Fibroblast of the aortic adventitia (primary cell): ENCODE data around the gene NXPE3. TPM values are rescaled to one million over a fixed set of nuclear protein-coding genes. Genes with fewer than 3 reads are reported as not detected.

Experiments used
- DNase-seq: peaks from one replicate; pipeline ENCODE4 v3.0.0-alpha.2; 2010; ENCODE audit warnings: low read depth
- H3K4me3 ChIP-seq: 2 replicates; pipeline ENCODE4 v1.5.1; 2011; ENCODE audit warnings: low read depth, mild to moderate bottlenecking, control low read depth, low read length, moderate library complexity
- CTCF ChIP-seq: IDR thresholded peaks from 2 replicates; pipeline ENCODE4 v1.5.1; 2011; ENCODE audit warnings: mild to moderate bottlenecking, low read length, control low read depth, inconsistent platforms; ENCODE audit not compliant: insufficient read depth
- total RNA-seq: library from RNA; depleted of rRNA; stranded (reverse); fragments of >200 nt; gene quantifications from 2 replicates; pipeline ENCODE4 v1.2.3, GENCODE V29; 2012; ENCODE audit warnings: low replicate concordance

NXPE3 gene
- total RNA-seq, 1 donor, result 19.7 TPM

- no peak overlapping the region for H3K4me3 ChIP-seq
- no peak for TF ChIP-seq CTCF
- DNase-seq, result peak; percentile 14
These were observed 86.9 kb downstream of the NXPE3 start for GRCh38 chr3:101865751-101866509.

- no peak for DNase-seq
- TF ChIP-seq CTCF, result no peak
- no peak overlapping the region for H3K4me3 ChIP-seq
These were observed 88.5 kb downstream of the NXPE3 start for GRCh38 chr3:101867511-101867910.

- TF ChIP-seq CTCF, result no peak
- H3K4me3 ChIP-seq, result no peak overlapping the region
- DNase-seq, result no peak
These were observed 89.0 kb downstream of the NXPE3 start for GRCh38 chr3:101867996-101868395.

GRCh38 chr3:101868534-101869464, 89.8 kb downstream of the NXPE3 start:
- no peak overlapping the region for H3K4me3 ChIP-seq
- peak; percentile 94 for DNase-seq
- TF ChIP-seq CTCF, result no peak

- H3K4me3 ChIP-seq, result no peak overlapping the region
- no peak for TF ChIP-seq CTCF
- no peak for DNase-seq
These were observed 91.1 kb downstream of the NXPE3 start for GRCh38 chr3:101870138-101870537.

GRCh38 chr3:101873619-101874018, 94.6 kb downstream of the NXPE3 start:
- peak; percentile 54 for DNase-seq
- no peak overlapping the region for H3K4me3 ChIP-seq
- TF ChIP-seq CTCF, result no peak
